ENCODE results near the gene FGD2. TPM values are rescaled to one million over a fixed set of nuclear protein-coding genes. Genes with fewer than 3 reads are reported as not detected.

The FGD2 gene
- total and polyA plus RNA-seq, 9 of the 15 experiments (the other 6 are each of a cell fraction or from before 2014, with no cell fraction given): 0.09 TPM; not detected in 8

DNA sequence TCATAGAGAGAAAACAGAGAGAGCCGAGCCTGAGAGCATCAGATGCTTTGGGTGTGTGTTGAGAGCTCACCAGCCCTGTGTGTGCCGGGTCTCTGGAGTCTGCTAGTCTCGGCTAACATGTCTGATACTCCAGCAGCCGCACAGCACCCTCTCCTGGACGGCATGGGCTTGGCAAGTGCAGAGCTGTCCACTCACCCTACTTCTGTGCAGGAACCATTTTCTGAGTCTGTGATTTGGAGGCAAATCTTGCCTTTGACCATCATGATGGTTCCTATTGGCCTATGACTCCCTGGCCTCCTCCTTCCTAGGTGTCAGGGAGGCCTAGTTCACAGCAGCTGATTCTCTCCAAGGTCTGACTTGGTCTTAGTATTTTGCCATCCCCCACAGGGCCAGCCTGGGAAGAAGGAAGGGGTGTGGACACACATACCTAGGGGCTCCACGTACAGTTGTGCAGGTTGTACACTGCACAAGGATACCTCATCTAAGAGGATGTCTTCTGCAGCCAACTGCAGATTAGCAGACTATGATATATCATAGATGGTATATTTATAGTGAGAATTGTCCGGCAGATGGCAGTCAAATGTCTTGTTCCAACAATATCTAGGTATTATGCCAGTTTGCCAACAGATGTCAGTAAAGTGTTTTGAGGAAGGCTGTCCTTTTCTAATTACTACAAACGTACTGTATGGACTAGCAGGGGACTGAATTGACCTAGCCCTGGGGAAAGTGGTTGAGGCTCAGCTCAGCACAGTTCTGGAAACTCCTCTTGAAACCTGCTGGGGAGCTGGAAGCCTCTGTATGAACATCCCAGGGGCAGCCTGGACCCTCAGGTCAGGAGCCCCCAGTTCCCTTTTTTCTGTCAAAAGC lies 13.0 kb downstream of the FGD2 start (continued):
- no peak for TF ChIP-seq ZNF407 (IDR thresholded peaks at IDR 0.05; ENCODE audit: low read depth)
- TF ChIP-seq SRSF7 (optimal IDR thresholded peaks at IDR 0.05; ENCODE audit: low read depth, low read length): no peak
- no peak for TF ChIP-seq POLR3G (IDR thresholded peaks at IDR 0.05; ENCODE audit: extremely low read depth, insufficient read length, insufficient replicate concordance)
- TF ChIP-seq KHSRP (IDR thresholded peaks at IDR 0.05): no peak
- TF ChIP-seq ZNF263 (CRISPR knock-in tag; IDR thresholded peaks at IDR 0.05; ENCODE audit: borderline replicate concordance): peak; percentile 70; the same call in 1 of the 2 replicates
- no peak for TF ChIP-seq SNRNP70 (optimal IDR thresholded peaks at IDR 0.05; ENCODE audit: low read depth, low read length)
- TF ChIP-seq, protein P1, sequence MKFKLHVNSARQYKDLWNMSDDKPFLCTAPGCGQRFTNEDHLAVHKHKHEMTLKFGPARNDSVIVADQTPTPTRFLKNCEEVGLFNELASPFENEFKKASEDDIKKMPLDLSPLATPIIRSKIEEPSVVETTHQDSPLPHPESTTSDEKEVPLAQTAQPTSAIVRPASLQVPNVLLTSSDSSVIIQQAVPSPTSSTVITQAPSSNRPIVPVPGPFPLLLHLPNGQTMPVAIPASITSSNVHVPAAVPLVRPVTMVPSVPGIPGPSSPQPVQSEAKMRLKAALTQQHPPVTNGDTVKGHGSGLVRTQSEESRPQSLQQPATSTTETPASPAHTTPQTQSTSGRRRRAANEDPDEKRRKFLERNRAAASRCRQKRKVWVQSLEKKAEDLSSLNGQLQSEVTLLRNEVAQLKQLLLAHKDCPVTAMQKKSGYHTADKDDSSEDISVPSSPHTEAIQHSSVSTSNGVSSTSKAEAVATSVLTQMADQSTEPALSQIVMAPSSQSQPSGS (CRISPR knock-in tag; IDR thresholded peaks at IDR 0.05): no peak
- TF ChIP-seq CLOCK (CRISPR knock-in tag; IDR thresholded peaks at IDR 0.05; ENCODE audit: borderline replicate concordance): no peak
- TF ChIP-seq TBP (optimal IDR thresholded peaks at IDR 0.05; ENCODE audit: low read depth, low read length): no peak
- no peak for TF ChIP-seq NFYB (IDR thresholded peaks at IDR 0.05; ENCODE audit: extremely low read depth, insufficient read length)
- TF ChIP-seq ZNF436 (CRISPR knock-in tag; IDR thresholded peaks at IDR 0.05): no peak
- TF ChIP-seq PCBP1 (IDR thresholded peaks at IDR 0.05; ENCODE audit: low read depth, low read length, poor library complexity, severe bottlenecking): no peak
- peak; percentile 49 to 90; a peak in 3 of 4 replicates for TF ChIP-seq TEAD1 (CRISPR knock-in tag; IDR thresholded peaks at IDR 0.05)
- no peak for TF ChIP-seq ETV6 (IDR thresholded peaks at IDR 0.05; ENCODE audit: borderline replicate concordance in 1 of 2, low read depth in 2 of 2, low read length in 1 of 2)
- no peak for TF ChIP-seq ETV6 (CRISPR knock-in tag; IDR thresholded peaks at IDR 0.05; ENCODE audit: borderline replicate concordance)
